ENCODE data around the gene IL1RAPL2.

DNA sequence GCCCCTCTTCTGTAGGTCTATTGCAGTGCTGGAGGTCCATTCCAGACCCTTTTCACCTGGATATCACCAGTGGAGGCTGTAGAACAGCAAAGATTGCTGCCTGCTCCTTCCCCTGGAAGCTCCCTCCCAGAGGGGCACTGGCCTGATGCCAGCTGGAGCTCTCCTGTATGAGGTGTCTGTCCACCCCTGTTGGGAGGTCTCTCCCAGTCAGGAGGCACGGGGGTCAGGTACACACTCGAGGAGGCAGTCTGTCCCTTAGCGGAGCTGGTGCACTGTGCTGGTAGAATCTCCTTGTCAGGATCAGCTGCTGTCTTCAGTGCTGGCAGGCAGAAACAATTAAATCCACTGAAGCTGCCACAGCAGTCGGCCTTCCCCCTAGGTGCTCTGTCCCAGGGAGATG, 276.6 kb downstream of the IL1RAPL2 start:
- TF ChIP-seq CTCF (IDR thresholded peaks at IDR 0.05) (no peak), EZH2phosphoT487 (IDR thresholded peaks at IDR 0.05) (no peak), EZH2 (IDR thresholded peaks at IDR 0.05) (no peak)

All from neural progenitor cell (in vitro differentiated cells).